ENCODE data around the gene EEFSEC. TPM values are rescaled to one million over a fixed set of nuclear protein-coding genes. Genes with fewer than 3 reads are reported as not detected.

Gene EEFSEC
- polyA plus RNA-seq, 1 donor from 2014 or later: 4.6 TPM

GRCh38 chr3:128319741-128320141 is 166.5 kb downstream of the EEFSEC start:
- no peak overlapping the region for H3K4me2 ChIP-seq (ENCODE audit: low read length)
- no peak overlapping the region for H3K4me3 ChIP-seq (ENCODE audit: low read length)
- no peaks in the 10 kb centered on the region for H3K27me3 ChIP-seq (ENCODE audit: insufficient read depth, low read depth, low read length)
- H3K79me2 ChIP-seq (replicated peaks; ENCODE audit: insufficient read depth, low read length): no peaks in the 10 kb centered on the region
- H3K9me3 ChIP-seq (ENCODE audit: low read length): no peaks in the 10 kb centered on the region
- no peak overlapping the region for H2AFZ ChIP-seq (ENCODE audit: low read depth, low read length)
- H4K20me1 ChIP-seq (ENCODE audit: insufficient read depth): no peaks in the 10 kb centered on the region
- no peak overlapping the region for H3K27ac ChIP-seq (ENCODE audit: low read length)
- no peak for TF ChIP-seq MXI1 (conservative IDR thresholded peaks at IDR 0.05; ENCODE audit: poor library complexity, severe bottlenecking)
- H3F3A ChIP-seq (ENCODE audit: insufficient read depth, low read length, poor library complexity, severe bottlenecking): no peaks in the 10 kb centered on the region
- H3K36me3 ChIP-seq (ENCODE audit: insufficient read depth, low read length): no peaks in the 10 kb centered on the region
- no peak overlapping the region for H3K9ac ChIP-seq (ENCODE audit: low read length)
- H3K9me2 ChIP-seq (ENCODE audit: insufficient read depth, low read length): no peaks in the 10 kb centered on the region

GRCh38 chr3:128320551-128321340 is 167.5 kb downstream of the EEFSEC start:
- no peak overlapping the region for H3K4me2 ChIP-seq (ENCODE audit: low read length)
- H4K20me1 ChIP-seq (ENCODE audit: insufficient read depth): no peaks in the 10 kb centered on the region
- H3F3A ChIP-seq (ENCODE audit: insufficient read depth, low read length, poor library complexity, severe bottlenecking): no peaks in the 10 kb centered on the region
- no peaks in the 10 kb centered on the region for H3K79me2 ChIP-seq (replicated peaks; ENCODE audit: insufficient read depth, low read length)
- no peak overlapping the region for H2AFZ ChIP-seq (ENCODE audit: low read depth, low read length)
- H3K27me3 ChIP-seq (ENCODE audit: insufficient read depth, low read depth, low read length): no peaks in the 10 kb centered on the region
- no peak overlapping the region for H3K27ac ChIP-seq (ENCODE audit: low read length)
- no peak overlapping the region for H3K4me3 ChIP-seq (ENCODE audit: low read length)
- H3K9ac ChIP-seq (ENCODE audit: low read length): no peak overlapping the region
- no peaks in the 10 kb centered on the region for H3K9me3 ChIP-seq (ENCODE audit: low read length)
- no peaks in the 10 kb centered on the region for H3K36me3 ChIP-seq (ENCODE audit: insufficient read depth, low read length)
- H3K9me2 ChIP-seq (ENCODE audit: insufficient read depth, low read length): no peaks in the 10 kb centered on the region
- TF ChIP-seq REST (IDR thresholded peaks at IDR 0.05; ENCODE audit: borderline replicate concordance) (no peak), MXI1 (conservative IDR thresholded peaks at IDR 0.05; ENCODE audit: poor library complexity, severe bottlenecking) (no peak), POLR2AphosphoS5 (IDR thresholded peaks at IDR 0.05) (no peak), EZH2 (IDR thresholded peaks at IDR 0.05; ENCODE audit: borderline replicate concordance, insufficient read depth, low read length, poor library complexity, severe bottlenecking) (no peak), TAF1 (IDR thresholded peaks at IDR 0.05; ENCODE audit: low read depth) (no peak)

- no peaks in the 10 kb centered on the region for H3F3A ChIP-seq (ENCODE audit: insufficient read depth, low read length, poor library complexity, severe bottlenecking)
- no peak overlapping the region for H3K4me2 ChIP-seq (ENCODE audit: low read length)
- TF ChIP-seq REST (IDR thresholded peaks at IDR 0.05; ENCODE audit: borderline replicate concordance) (no peak), EP300 (conservative IDR thresholded peaks at IDR 0.05; ENCODE audit: poor library complexity, severe bottlenecking) (no peak), RAD21 (conservative IDR thresholded peaks at IDR 0.05) (no peak), TAF1 (IDR thresholded peaks at IDR 0.05; ENCODE audit: low read depth) (no peak), EZH2 (IDR thresholded peaks at IDR 0.05; ENCODE audit: borderline replicate concordance, insufficient read depth, low read length, poor library complexity, severe bottlenecking) (no peak), MXI1 (conservative IDR thresholded peaks at IDR 0.05; ENCODE audit: poor library complexity, severe bottlenecking) (no peak), SMC3 (conservative IDR thresholded peaks at IDR 0.05; ENCODE audit: poor library complexity) (no peak), POLR2AphosphoS5 (IDR thresholded peaks at IDR 0.05) (no peak)
- TF ChIP-seq, protein P1, sequence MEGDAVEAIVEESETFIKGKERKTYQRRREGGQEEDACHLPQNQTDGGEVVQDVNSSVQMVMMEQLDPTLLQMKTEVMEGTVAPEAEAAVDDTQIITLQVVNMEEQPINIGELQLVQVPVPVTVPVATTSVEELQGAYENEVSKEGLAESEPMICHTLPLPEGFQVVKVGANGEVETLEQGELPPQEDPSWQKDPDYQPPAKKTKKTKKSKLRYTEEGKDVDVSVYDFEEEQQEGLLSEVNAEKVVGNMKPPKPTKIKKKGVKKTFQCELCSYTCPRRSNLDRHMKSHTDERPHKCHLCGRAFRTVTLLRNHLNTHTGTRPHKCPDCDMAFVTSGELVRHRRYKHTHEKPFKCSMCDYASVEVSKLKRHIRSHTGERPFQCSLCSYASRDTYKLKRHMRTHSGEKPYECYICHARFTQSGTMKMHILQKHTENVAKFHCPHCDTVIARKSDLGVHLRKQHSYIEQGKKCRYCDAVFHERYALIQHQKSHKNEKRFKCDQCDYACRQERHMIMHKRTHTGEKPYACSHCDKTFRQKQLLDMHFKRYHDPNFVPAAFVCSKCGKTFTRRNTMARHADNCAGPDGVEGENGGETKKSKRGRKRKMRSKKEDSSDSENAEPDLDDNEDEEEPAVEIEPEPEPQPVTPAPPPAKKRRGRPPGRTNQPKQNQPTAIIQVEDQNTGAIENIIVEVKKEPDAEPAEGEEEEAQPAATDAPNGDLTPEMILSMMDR (IDR thresholded peaks at IDR 0.05; ENCODE audit: poor library complexity, severe bottlenecking): no peak
- no peaks in the 10 kb centered on the region for H3K36me3 ChIP-seq (ENCODE audit: insufficient read depth, low read length)
- no peaks in the 10 kb centered on the region for H4K20me1 ChIP-seq (ENCODE audit: insufficient read depth)
- no peaks in the 10 kb centered on the region for H3K79me2 ChIP-seq (replicated peaks; ENCODE audit: insufficient read depth, low read length)
- H3K4me3 ChIP-seq (ENCODE audit: low read length): no peak overlapping the region
- no peaks in the 10 kb centered on the region for H3K9me2 ChIP-seq (ENCODE audit: insufficient read depth, low read length)
- H3K27me3 ChIP-seq (ENCODE audit: insufficient read depth, low read depth, low read length): no peaks in the 10 kb centered on the region
- H2AFZ ChIP-seq (ENCODE audit: low read depth, low read length): no peak overlapping the region
- no peaks in the 10 kb centered on the region for H3K9me3 ChIP-seq (ENCODE audit: low read length)
- H3K9ac ChIP-seq (ENCODE audit: low read length): no peak overlapping the region
- no peak overlapping the region for H3K27ac ChIP-seq (ENCODE audit: low read length)
Observed at GRCh38 chr3:128321418-128321817, 168.1 kb downstream of the EEFSEC start.

All from neural cell (in vitro differentiated cells).